Activated CD8-positive, alpha-beta memory T cell treated with anti-CD3 and anti-CD28 coated beads for 1 hour (primary cell): Measurements from ENCODE around the gene GATA5.

ENCODE experiments used
- DNase-seq, 2 donors: peaks; one replicate each; pipeline ENCODE4 v3.0.0-alpha.2; 2020; ENCODE audit warnings: low read depth in 1 of 2; ENCODE audit errors: extremely low read depth in 1 of 2

GATA5 gene

DNA sequence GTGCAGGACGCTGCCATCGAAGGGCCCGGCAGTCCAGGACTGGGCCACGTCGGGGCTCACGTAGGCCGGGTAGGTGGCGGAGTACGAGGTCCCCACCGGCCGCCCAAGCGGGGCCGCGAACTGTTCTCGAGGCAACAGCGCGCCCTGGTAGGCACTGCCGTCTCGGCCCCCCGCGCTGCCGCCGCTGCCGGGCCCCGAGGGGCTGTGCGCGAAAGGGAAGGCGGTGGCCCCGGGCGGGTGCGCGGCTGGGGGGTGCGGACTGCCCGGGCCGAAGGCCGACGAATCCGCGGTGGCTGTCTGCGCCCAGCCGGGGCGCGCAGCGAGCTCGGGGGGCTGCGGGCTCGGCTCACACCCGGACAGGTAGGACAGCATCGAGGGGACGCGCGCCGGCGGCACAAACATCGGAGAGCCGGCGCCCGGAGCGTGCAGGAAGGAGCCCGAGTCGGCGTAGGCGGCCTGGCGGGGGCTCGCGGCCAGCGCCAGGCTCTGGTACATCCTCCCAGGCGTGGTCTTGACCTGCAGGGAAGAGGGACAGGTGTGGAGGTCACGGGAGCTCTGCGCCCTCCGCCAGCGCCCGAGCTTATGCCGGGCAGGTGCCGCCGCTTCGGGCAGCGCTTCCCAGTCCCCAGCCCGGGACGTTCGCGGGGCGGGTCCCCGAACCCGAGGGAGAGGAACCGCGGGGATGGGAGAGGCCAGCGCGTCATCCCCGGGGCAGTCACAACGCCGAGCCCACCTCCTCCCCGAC lies 596 bp downstream of the GATA5 start:
- no peak for DNase-seq

DNA sequence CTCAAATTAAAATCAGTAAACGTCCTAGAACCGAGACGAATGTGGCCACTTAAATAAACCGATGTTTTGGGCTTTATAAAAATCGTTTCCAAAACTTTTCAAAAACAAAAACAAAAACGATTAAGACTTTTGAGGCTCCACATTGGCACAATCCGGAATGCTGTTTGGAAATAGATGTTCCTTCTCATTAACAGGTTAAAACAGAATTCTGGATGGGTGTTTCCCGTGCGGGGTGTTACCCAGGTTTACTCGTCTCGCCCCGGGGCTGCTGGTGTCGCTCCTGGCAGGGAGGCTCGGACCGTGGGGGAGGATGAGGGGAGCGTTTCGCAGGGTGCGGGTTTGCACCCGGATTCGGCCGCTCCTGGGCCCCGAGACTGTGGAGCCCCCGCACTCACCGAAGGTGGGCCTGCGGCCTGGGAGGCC lies 1.2 kb downstream of the GATA5 start:
- DNase-seq, result no peak

DNA sequence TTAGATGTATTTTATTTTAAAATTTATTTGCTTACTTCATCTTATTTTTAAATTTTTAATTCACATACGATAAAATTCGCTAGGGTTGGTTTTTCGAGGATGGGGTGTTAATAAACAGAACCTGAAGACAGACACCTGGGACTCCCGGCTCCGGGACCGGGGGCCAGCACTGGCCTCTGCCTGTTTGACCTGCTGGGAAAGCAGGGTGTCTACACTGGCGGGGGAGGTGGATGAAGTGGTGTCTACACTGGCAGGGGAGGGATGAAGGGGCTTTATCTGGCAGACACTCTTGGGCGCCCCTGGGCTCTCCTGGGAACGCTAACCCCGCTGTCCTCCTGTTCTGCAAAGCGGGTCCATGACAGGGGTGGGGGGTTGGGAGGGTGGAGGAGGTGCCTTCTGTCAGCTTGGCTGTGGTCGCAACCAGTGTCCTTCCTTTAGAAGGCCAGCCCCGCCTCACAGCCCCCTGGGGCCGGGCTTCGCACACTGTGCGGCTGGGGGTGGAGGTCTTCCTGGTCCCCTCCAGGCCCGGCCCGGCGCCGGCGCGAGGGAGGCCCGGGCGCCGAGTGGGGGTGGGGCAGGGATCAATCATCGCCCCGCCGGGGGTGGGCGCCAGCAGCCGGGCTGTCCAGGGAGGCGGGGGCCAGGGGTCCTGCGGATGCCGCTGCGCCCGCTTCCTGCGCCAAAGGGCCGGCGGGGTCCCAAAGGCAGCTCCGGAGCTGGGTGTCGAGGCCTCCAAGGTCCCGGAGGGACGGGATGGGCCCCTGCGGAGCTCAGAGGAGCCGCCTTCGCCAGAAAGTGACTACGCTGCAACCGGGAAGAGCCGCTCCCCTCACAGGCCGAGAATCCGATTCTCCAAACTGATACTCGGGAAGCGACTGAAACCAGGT lies 1.8 kb downstream of the GATA5 start:
- no peak for DNase-seq

DNA sequence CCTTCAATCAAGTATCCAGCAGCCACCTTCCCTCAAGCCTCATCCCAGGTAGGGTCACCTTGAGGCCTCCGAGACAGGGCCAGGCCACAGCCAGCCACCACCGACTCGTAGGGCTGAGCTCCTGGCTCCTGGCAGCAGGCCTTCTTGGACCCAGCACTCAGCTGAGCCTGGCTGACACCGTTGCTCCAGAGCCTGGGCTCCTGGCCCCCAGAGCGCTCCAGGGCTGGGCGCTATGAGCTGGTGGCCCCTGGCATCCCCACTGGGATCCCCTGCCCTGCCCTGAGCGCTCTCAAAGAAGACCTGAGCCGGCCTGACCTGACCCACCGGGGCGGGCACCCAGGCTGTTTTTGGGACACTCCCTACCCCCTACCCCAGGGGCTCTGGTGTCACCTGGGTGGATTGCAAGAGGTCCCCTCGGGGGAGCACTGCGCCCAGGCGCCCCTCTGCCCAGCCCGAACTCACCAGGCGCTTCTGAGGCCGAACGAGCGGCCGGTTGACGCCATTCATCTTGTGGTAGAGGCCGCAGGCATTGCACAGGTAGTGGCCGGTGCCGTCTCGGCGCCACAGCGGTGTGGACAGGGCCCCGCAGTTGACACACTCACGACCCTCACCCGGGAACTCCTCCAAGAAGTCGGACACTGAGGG lies 2.7 kb downstream of the GATA5 start:
- DNase-seq, result no peak

DNA sequence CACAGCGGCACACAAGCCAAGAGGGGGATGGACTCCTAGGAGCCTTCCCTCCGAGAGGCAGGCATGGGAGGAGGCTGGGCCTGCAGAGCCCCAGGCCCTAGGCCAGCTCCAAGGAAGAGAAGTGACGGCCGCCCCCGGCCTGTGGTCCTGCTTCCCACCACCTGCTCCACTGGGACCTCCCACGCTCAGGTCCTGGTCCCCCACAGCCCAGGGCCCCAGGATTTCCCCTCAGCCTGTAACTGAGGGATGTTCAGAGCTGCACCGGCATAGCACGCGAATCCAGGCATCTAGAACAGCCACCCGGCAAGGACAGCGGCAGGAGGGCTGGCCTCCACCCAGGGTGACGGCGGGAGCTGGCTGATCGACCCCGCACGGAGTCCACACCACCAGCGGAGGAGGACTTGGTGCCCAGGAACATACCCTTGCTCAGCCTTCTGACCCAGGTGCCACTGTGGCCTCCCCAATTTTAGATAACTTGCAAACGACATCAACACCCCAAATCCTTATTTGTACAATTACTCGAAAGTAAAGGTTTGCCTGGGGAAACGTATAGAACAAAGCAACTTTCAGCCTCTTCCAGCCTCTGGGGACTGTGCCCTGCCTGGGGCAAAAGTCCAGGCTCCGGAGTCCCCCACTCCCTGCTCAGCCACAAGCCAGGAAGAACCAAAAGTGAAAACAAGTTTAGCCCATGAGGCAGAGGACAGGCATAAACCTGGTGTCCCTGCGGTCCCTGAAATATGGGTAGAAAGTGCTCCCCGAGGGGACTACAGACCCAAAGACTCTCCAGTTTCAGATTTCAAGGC lies 3.5 kb downstream of the GATA5 start:
- DNase-seq, result no peak

DNA sequence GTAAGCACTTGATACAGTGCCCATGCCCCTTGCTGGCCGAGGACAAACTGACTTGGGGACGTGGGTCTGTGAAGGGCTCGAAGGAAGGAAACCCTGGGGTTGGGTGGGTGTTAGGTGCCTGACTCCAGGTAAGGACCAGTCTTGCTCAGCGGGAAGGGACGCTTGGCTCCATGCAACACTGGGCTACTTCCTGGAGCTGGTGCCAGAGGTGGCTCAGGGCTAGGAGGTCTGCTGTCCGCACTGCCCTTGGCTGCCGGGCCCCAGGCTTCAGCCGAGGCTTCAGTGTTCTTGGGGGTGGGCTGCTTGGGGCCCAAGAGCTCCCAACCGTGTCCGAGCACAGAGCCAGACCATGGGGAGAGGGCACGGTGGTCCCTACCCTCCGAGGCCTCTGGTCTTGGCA lies 5.3 kb downstream of the GATA5 start:
- DNase-seq, result no peak

DNA sequence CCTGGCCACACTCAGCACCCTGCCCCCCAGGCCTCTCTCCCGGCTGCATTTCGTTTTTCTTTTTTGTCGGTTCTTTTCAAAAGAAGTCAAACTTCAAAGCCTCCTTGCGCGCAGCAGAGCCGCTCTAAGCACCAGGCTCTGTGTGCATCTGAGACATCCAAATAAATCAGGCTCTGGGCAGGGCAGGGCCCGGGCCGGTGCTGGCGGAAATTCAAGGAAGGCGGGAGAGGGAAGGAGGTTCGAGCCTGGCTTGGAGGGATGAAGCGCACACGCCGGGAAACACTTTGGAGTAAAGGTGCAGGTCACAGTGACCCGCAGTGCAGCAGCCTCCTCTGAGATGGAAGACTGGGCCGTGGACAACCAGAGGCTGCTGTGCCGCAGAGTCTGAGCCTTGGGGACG lies 5.8 kb downstream of the GATA5 start:
- no peak for DNase-seq

DNA sequence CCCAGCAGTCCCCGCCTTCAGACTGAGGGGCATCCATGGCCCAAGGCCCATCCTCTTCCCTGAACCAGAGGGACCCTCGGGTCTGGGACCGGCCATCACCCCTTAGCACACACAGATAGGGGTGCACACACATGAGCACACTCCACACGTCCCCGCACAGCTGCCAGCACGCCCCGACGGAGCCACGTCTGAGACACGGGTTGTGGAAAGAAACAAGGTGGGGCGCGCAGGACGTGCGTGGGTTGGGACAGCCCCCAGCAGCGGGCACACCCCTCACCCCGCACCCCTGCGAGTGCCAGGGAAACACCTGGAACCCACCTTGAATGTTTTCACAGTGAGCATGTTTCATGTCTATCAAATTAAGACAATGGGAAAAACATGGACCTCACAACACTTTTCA lies 6.4 kb downstream of the GATA5 start:
- no peak for DNase-seq

DNA sequence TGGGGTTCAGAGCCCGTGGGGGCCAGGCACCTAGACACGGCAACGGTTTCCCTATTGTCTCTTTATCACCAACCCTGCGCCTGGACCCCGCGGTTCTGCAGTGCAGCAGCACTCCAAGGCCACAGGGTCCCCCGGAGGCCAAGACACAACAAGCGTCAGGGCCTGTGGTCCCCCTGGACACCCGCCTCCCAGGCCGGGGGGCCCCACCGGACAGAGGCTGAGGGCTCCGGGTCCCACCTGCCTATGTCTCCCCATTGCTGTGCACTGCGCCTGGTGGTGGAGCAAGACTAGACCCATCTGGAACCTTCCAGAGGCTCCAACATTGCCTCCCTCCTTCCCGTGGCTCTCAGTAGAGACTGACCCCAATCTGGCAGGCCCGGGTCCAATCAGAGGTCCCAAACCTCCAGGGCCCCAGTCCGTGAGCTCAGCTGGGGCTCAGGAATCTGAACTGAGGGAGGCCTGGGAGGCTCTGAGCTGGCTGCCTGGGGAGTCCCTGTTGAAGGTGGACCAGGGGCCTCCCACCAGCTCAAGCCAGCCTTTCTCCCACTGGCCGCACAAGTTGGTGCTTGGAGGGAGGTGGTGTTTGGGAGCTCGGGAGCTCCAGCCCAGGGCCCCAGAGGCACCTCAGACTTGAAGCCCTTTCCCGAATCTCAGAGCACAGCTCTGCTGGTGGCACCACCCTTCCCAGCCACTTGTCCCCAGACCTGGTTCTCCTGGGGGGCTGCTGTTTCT lies 8.8 kb downstream of the GATA5 start:
- no peak for DNase-seq

DNA sequence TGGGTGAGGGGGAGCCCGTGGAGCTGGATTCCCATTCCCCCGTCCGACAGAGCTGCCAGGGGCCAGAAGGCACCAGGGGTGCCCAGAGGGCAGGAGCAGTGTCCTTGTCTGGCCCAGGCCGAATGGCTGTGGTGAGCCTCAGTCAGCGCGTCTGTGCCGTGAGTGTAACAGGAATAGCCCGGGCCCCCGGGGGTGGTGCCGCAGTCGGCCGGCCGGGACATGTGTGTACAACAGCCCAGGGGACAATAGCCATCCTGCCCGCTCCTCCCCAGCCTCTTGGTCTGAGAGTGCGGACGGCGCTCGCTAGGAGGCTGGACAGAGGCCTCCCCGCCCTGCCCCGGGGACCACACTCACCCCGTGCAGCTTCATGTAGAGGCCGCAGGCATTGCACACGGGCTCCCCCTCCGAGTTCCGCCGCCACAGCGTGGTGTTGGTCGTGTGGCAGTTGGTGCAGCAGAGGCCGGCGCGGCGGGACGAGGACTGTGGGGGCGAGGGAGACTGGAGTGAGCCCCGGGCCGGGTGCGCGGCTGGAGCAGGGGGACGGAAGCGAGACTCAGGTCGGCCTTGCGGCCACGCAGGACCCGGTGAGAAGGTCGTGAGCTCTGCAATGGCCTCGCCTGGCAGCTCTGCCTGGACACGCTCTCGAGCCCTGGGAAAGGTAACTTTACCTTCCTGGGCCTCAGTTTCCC lies 9.6 kb downstream of the GATA5 start:
- no peak for DNase-seq

DNA sequence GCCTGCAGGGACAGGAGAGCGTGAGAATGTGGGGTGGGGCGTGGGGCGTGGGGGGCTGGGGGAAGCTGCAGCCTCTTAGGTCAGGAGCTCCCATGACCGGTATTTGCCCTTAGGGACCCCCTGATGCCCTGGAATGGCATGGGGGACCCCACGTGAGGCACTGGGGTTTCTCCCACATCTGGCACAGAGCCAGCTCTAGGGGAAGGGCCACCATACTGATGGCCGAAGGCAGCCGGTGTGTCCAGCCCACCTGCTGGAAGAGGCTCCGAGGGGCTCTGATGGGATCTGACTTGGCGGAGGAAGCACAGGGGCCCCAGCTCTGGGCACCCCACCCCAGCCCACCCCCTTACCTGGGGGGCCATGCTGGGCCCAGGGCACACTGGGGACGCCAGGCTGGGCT lies 10.8 kb downstream of the GATA5 start:
- no peak for DNase-seq

DNA sequence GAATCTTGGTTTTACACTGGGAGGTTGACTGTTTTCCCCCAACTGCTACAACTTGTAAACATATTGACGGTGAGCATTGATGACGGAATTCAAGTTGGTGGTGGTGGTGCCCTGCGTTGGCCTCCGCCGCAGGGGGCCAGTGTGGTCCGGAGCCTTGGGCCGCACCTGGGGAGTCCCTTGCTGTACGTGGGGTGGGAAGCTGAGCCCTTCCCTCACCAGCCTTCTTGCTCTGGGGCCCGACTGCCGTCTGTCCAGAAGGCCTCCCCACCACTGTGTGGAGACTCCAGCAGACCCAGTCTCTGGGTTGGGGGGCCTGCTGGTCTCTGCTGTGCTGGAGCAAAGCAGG lies 11.4 kb downstream of the GATA5 start:
- DNase-seq, result no peak

DNA sequence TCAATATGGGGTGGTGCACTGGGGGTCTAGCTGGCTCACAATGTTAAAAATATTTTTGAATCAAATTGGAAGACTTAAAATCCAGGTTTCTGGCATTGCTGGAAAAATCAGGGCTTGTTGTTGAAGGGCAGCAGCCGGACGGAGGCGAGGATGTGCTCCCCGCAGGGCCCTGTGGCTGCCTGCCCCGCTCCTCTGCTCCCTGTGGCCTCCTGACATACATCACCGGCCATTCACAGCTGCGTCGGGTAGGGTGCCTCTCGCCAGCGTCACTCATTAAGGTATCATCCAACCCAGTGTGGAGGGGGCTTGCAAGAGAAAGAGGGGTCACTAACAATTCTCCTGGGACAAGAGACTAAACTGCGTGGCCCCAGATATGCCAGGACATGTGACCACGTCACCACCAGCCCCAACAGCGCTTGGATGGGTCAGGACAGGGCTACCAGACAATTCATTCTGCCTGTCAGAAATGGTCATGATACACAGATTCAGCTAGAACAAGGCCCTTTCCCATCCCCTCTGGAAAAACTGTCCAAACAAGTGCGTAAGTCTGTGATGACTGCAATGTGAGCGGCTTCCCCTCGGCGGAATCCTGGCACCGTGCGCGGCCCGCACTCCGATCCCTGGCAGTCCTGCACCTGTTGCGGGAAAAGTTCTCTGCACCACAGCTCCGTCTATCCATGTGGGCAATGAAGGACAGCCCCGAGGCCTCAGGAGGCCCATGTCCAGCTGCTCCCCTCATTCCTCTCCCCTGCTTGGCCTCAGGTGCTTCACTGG lies 12.0 kb downstream of the GATA5 start:
- no peak for DNase-seq

DNA sequence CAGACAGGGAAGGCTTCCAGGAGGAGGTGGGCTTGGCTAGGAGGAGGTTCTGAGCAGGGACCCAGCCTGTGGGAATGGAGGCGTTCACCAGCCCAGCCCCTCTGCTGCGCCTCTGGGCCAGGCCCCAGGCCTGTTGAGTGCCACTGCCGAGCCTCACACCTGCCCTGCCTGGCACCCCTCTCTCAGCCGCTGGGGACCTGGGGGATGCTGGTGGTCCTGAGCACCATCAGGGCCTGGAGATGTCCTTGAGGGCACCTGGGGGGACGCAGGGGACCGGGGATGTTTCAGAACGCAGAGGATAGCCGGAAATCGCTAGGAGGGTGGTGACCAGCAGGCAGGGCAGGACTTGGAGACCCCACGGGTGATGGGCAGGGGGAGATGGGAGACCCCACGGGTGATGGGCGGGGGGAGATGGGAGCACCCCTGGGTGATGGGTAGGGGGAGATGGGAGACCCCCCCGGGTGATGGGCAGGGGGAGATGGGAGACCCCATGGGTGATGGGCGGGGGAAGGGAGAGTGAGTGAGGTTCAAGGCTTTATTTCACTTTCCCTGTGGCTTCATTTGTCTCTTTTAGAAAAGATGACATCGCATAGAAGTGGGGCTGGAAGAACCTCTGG lies 12.7 kb downstream of the GATA5 start:
- no peak for DNase-seq

DNA sequence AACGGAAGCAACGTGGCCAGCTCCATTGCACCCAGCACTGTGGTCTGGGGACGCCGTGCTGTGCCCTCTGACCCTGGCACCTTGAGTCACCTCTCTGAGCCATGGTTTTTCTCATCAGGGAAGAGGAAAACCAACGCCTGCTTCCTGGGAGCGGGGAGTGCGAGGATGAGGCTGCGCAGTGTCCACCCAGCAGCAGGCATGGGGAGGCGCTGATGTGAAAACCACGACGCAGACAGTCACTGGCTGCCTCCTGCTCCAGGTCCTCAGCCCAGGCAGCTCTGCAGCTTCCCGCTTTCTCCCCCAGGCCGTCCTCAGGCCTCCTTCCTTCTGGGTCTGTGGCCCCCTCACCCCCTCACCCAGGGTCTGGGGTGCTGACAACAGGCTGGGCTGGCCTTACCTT lies 14.0 kb downstream of the GATA5 start:
- DNase-seq, result no peak

DNA sequence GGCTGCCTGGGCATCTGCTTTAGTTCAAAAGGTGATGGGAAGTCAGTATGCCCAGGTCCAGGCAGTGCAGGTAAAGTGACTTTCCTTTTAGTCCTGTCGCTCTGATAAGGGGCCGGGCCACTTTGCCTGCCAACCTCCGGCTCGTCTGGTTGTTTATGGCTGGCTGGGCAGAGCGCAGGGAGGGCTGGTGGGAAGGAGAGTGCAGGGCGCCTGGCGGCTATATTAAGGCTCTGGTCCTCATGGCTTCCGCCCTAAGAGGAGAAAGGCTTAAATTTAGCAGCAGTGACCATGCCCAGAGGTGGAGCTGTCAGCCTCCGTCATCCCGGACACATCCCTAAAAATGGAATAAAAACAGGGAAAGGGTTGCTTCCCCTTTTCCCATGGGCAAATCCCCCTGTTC lies 14.6 kb downstream of the GATA5 start:
- DNase-seq, result no peak

DNA sequence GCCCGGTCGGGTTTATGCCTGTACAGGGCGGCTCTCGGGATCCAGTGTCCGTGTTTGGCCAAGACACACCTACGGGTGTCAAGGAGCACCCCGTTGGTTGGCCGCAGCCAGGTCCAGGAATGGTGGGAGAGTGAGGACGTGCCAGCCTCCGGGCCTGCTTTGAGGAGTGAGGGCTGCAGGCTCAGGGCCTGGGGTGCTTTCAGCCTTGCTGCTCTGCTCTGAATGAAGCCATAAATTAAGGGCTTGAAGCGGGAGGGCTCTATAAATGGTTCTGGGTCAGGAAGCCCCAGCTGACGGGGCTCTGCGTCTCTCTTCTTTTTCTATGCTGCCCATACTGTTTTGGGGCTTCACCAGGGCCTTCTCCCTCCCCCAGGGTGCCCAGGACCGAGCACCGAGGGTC lies 15.1 kb downstream of the GATA5 start:
- no peak for DNase-seq

DNA sequence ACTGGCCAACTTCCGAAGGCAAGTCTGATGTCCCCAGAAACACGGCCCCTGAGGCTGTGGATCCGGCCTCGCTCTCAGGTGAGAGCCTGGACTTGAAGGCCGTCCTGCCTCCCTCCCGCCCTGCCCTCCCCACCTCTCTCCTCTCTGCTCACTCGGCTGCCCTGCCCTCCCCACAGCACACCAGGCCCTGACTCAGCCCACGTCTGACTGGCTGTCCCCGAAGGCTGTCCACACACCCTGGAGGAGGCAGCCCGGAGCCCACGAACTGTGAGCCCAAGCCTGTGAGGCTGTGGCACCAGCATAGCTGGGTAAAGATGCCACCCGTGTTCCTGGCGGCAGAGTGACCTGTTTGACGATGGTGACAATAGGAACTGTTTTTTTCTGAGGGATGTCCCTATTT lies 16.3 kb downstream of the GATA5 start:
- no peak for DNase-seq
